HUDEP-2 (cell line): ENCODE data around the gene ZNF101.

Experiments used
- DNase-seq, 76 experiments: peaks; one replicate each; lab custom pipeline; 2025; ENCODE audit not compliant: unreplicated experiment in 76 of 76; lab: John Stamatoyannopoulos, UW

Gene ZNF101

GRCh38 chr19:19704836-19705235, 36.2 kb downstream of the ZNF101 start:
- DNase-seq: no peak

GRCh38 chr19:19710506-19710905, 41.9 kb downstream of the ZNF101 start:
- no peak for DNase-seq

GRCh38 chr19:19711306-19711933, 42.8 kb downstream of the ZNF101 start:
- DNase-seq: no peak

GRCh38 chr19:19711934-19712828, 43.5 kb downstream of the ZNF101 start:
- DNase-seq: no peak

GRCh38 chr19:19719798-19720197, 51.2 kb downstream of the ZNF101 start:
- DNase-seq: no peak

GRCh38 chr19:19721896-19722295, 53.3 kb downstream of the ZNF101 start:
- DNase-seq: no peak

- peak in 72 of 76 experiments; percentile 31 to 94 (median 80) for DNase-seq
These were observed 64.2 kb downstream of the ZNF101 start, which contains the start of gene ZNF14 for GRCh38 chr19:19732579-19733501. Gene ZNF14 (minus strand): TSS chr19:19733112. CDS start chr19:19732958, 154 bp downstream.
